ENCODE measurements around the gene ZNF614.
"Not testable (repeated sequence)": the region's sequence is repeated elsewhere in the genome, so short reads cannot be mapped to it uniquely, and the experiment has no call there.

ZNF614 gene

GRCh38 chr19:52028027-52028779, at the start of gene ZNF614:
ZNF614 (minus strand) TSS chr19:52028379; CDS start chr19:52025745, 2,634 bp downstream.
- no peaks in the 10 kb centered on the region for H3K27me3 ChIP-seq (ENCODE audit: insufficient read depth, low read length)
- H3K4me3 ChIP-seq (ENCODE audit: low read length) = peak within 1 kb of the TSS; percentile 98
- 0 out of 2 replicates have a peak, but pooled peaks cover 6% of the 10 kb centered on the region for H3K4me1 ChIP-seq (ENCODE audit: insufficient read depth, low read length)
- peak within 1 kb of the TSS; percentile 99 for H3K9ac ChIP-seq (ENCODE audit: low read depth, low read length)
- H3K36me3 ChIP-seq (ENCODE audit: insufficient read depth, low read depth, low read length) = peaks cover 52% of the 10 kb centered on the region
- H3K9me3 ChIP-seq (ENCODE audit: insufficient read depth, low read depth, low read length) = peaks cover 28% of the 10 kb centered on the region
- peak within 1 kb of the TSS; percentile 92 for H3K27ac ChIP-seq (ENCODE audit: low read length)

- no peak overlapping the region for H3K4me3 ChIP-seq (ENCODE audit: low read length)
- H3K9ac ChIP-seq (ENCODE audit: low read depth, low read length) = no peak overlapping the region
- peaks cover 79% of the 10 kb centered on the region for H3K36me3 ChIP-seq (ENCODE audit: insufficient read depth, low read depth, low read length)
- H3K27ac ChIP-seq (ENCODE audit: low read length) = no peak overlapping the region
- peaks cover 78% of the 10 kb centered on the region for H3K9me3 ChIP-seq (ENCODE audit: insufficient read depth, low read depth, low read length)
- no peaks in the 10 kb centered on the region for H3K27me3 ChIP-seq (ENCODE audit: insufficient read depth, low read length)
- H3K4me1 ChIP-seq (ENCODE audit: insufficient read depth, low read length) = no peaks in the 10 kb centered on the region
These were observed 42.3 kb upstream of the ZNF614 start for GRCh38 chr19:52070496-52070895.

- H3K9ac ChIP-seq (ENCODE audit: low read depth, low read length) = no peak overlapping the region
- H3K9me3 ChIP-seq (ENCODE audit: insufficient read depth, low read depth, low read length) = peaks cover 82% of the 10 kb centered on the region
- peaks cover 79% of the 10 kb centered on the region for H3K36me3 ChIP-seq (ENCODE audit: insufficient read depth, low read depth, low read length)
- H3K4me1 ChIP-seq (ENCODE audit: insufficient read depth, low read length) = no peaks in the 10 kb centered on the region
- H3K4me3 ChIP-seq (ENCODE audit: low read length) = no peak overlapping the region
- H3K27ac ChIP-seq (ENCODE audit: low read length) = no peak overlapping the region
- H3K27me3 ChIP-seq (ENCODE audit: insufficient read depth, low read length) = no peaks in the 10 kb centered on the region
These were observed 41.5 kb upstream of the ZNF614 start for GRCh38 chr19:52069653-52070052.

GRCh38 chr19:52066258-52066863, 38.2 kb upstream of the ZNF614 start:
- no peaks in the 10 kb centered on the region for H3K27me3 ChIP-seq (ENCODE audit: insufficient read depth, low read length)
- H3K4me3 ChIP-seq (ENCODE audit: low read length) = no peak overlapping the region; the same call in 1 of the 2 replicates
- H3K9me3 ChIP-seq (ENCODE audit: insufficient read depth, low read depth, low read length) = peaks cover 92% of the 10 kb centered on the region
- peaks cover 76% of the 10 kb centered on the region for H3K36me3 ChIP-seq (ENCODE audit: insufficient read depth, low read depth, low read length)
- H3K27ac ChIP-seq (ENCODE audit: low read length) = no peak overlapping the region
- no peaks in the 10 kb centered on the region for H3K4me1 ChIP-seq (ENCODE audit: insufficient read depth, low read length)
- no peak overlapping the region for H3K9ac ChIP-seq (ENCODE audit: low read depth, low read length)

GRCh38 chr19:52065399-52065798, 37.2 kb upstream of the ZNF614 start:
- no peak overlapping the region for H3K9ac ChIP-seq (ENCODE audit: low read depth, low read length)
- peaks cover 92% of the 10 kb centered on the region for H3K9me3 ChIP-seq (ENCODE audit: insufficient read depth, low read depth, low read length)
- H3K4me3 ChIP-seq (ENCODE audit: low read length) = no peak overlapping the region
- H3K27me3 ChIP-seq (ENCODE audit: insufficient read depth, low read length) = no peaks in the 10 kb centered on the region
- peaks cover 67% of the 10 kb centered on the region for H3K36me3 ChIP-seq (ENCODE audit: insufficient read depth, low read depth, low read length)
- no peaks in the 10 kb centered on the region for H3K4me1 ChIP-seq (ENCODE audit: insufficient read depth, low read length)
- no peak overlapping the region for H3K27ac ChIP-seq (ENCODE audit: low read length)

GRCh38 chr19:52056480-52056879, 28.3 kb upstream of the ZNF614 start:
- not testable (repeated sequence) for H3K9ac ChIP-seq (ENCODE audit: low read depth, low read length); H3K4me1 ChIP-seq (ENCODE audit: insufficient read depth, low read length); H3K4me3 ChIP-seq (ENCODE audit: low read length); H3K36me3 ChIP-seq (ENCODE audit: insufficient read depth, low read depth, low read length); H3K27me3 ChIP-seq (ENCODE audit: insufficient read depth, low read length); H3K27ac ChIP-seq (ENCODE audit: low read length)
- peaks cover 43% of the 10 kb centered on the region for H3K9me3 ChIP-seq (ENCODE audit: insufficient read depth, low read depth, low read length)

GRCh38 chr19:52051736-52052135, 23.6 kb upstream of the ZNF614 start:
- H3K9ac ChIP-seq (ENCODE audit: low read depth, low read length); H3K36me3 ChIP-seq (ENCODE audit: insufficient read depth, low read depth, low read length); H3K27ac ChIP-seq (ENCODE audit: low read length); H3K27me3 ChIP-seq (ENCODE audit: insufficient read depth, low read length); H3K4me3 ChIP-seq (ENCODE audit: low read length); H3K4me1 ChIP-seq (ENCODE audit: insufficient read depth, low read length): not testable (repeated sequence)
- peaks cover 25% of the 10 kb centered on the region for H3K9me3 ChIP-seq (ENCODE audit: insufficient read depth, low read depth, low read length)

GRCh38 chr19:52048555-52049501, 20.6 kb upstream of the ZNF614 start, which contains the start of gene ZNF432:
ZNF432 (minus strand) TSS chr19:52048838; CDS start chr19:52046868, 1,970 bp downstream.
- Histone ChIP-seq H3K27me3 (ENCODE audit: insufficient read depth, low read length) (no peaks in the 10 kb centered on the region), H3K4me1 (ENCODE audit: insufficient read depth, low read length) (no peaks in the 10 kb centered on the region), H3K4me3 (ENCODE audit: low read length) (peak within 1 kb of the TSS; percentile 91), H3K9ac (ENCODE audit: low read depth, low read length) (peak within 1 kb of the TSS; percentile 93; the same call in 1 of the 2 replicates), H3K27ac (ENCODE audit: low read length) (peak within 1 kb of the TSS; percentile 75), H3K9me3 (ENCODE audit: insufficient read depth, low read depth, low read length) (peaks cover 20% of the 10 kb centered on the region), H3K36me3 (ENCODE audit: insufficient read depth, low read depth, low read length) (peaks cover 17% of the 10 kb centered on the region)

- no peak overlapping the region for H3K27ac ChIP-seq (ENCODE audit: low read length)
- peaks cover 76% of the 10 kb centered on the region for H3K36me3 ChIP-seq (ENCODE audit: insufficient read depth, low read depth, low read length)
- peaks cover 49% of the 10 kb centered on the region for H3K9me3 ChIP-seq (ENCODE audit: insufficient read depth, low read depth, low read length)
- no peaks in the 10 kb centered on the region for H3K27me3 ChIP-seq (ENCODE audit: insufficient read depth, low read length)
- no peak overlapping the region for H3K4me3 ChIP-seq (ENCODE audit: low read length)
- H3K4me1 ChIP-seq (ENCODE audit: insufficient read depth, low read length) = no peaks in the 10 kb centered on the region
- H3K9ac ChIP-seq (ENCODE audit: low read depth, low read length) = no peak overlapping the region
These were observed 11.0 kb upstream of the ZNF614 start for GRCh38 chr19:52039169-52039568.

GRCh38 chr19:52034051-52034728, 6.0 kb upstream of the ZNF614 start:
- H3K36me3 ChIP-seq (ENCODE audit: insufficient read depth, low read depth, low read length) = peaks cover 83% of the 10 kb centered on the region
- H3K9me3 ChIP-seq (ENCODE audit: insufficient read depth, low read depth, low read length) = peaks cover 77% of the 10 kb centered on the region
- H3K27ac ChIP-seq (ENCODE audit: low read length) = no peak overlapping the region
- H3K9ac ChIP-seq (ENCODE audit: low read depth, low read length) = no peak overlapping the region
- H3K27me3 ChIP-seq (ENCODE audit: insufficient read depth, low read length) = no peaks in the 10 kb centered on the region
- H3K4me1 ChIP-seq (ENCODE audit: insufficient read depth, low read length) = no peaks in the 10 kb centered on the region
- H3K4me3 ChIP-seq (ENCODE audit: low read length) = peak overlapping the region; percentile 12; the same call in 1 of the 2 replicates

GRCh38 chr19:52028780-52029123, 573 bp upstream of the ZNF614 start:
- peak overlapping the region; percentile 99 for H3K9ac ChIP-seq (ENCODE audit: low read depth, low read length)
- H3K4me1 ChIP-seq (ENCODE audit: insufficient read depth, low read length) = 0 out of 2 replicates have a peak, but pooled peaks cover 6% of the 10 kb centered on the region
- H3K27me3 ChIP-seq (ENCODE audit: insufficient read depth, low read length) = no peaks in the 10 kb centered on the region
- peaks cover 34% of the 10 kb centered on the region for H3K9me3 ChIP-seq (ENCODE audit: insufficient read depth, low read depth, low read length)
- H3K36me3 ChIP-seq (ENCODE audit: insufficient read depth, low read depth, low read length) = peaks cover 52% of the 10 kb centered on the region
- peak overlapping the region; percentile 92 for H3K27ac ChIP-seq (ENCODE audit: low read length)
- H3K4me3 ChIP-seq (ENCODE audit: low read length) = peak overlapping the region; percentile 98
